Hypothalamus (tissue), 51 donors: ENCODE measurements around the gene HOXA9.

Experiments
- DNase-seq, 51 donors: peaks; one replicate each; lab custom pipeline; 2025; lab: John Stamatoyannopoulos, UW

Gene HOXA9

DNA sequence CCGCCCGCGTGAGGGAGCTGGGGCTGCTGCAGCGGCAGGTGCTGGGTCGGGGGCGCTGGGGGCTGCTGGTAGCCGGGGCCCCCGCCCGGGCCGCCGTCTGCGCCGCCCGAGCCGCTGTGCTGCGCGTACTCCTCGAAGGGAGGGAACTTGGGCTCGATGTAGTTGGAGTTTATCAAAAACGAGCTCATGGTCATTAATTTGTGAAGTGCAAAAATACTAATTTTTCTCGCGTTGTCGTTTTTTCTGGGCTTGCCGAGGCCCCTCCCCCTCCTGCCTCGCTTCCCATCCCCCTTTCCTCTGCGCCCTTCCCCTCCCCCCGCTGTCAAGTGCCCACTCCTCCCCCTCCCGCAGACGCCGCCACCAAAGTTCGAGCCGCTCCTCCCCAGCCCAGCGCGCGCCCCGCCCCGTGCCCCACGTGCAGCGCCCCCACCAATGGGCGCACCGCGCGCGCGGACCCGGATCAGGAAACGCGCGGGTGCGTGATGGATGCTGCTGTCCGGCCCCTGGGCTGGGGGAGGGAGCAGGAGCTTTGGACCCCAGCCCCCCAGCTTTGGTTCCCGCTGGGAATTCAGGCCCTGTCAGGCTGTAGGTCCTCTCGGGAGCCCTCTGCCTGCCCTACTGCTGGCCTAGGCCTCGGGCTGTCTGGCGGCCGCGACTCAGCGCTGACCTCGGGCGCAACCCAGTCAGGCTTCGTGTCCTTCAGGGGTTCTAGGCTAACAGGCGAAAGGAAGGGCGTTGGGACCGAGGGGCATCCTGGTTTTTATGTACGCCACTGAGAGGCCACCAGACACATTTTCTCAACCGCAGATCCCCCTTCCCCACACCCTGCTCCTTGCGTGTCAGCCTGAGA is 34.6 kb downstream of the HOXA9 start, which contains the start of gene HOXA4:
Gene HOXA4 (minus strand): TSS at position 218 of the 850 bp plus-strand sequence. CDS start 24 bp downstream, at position 194.
- DNase-seq = peak in 9 of 51 donors; percentile 1 to 22 (median 14)

DNA sequence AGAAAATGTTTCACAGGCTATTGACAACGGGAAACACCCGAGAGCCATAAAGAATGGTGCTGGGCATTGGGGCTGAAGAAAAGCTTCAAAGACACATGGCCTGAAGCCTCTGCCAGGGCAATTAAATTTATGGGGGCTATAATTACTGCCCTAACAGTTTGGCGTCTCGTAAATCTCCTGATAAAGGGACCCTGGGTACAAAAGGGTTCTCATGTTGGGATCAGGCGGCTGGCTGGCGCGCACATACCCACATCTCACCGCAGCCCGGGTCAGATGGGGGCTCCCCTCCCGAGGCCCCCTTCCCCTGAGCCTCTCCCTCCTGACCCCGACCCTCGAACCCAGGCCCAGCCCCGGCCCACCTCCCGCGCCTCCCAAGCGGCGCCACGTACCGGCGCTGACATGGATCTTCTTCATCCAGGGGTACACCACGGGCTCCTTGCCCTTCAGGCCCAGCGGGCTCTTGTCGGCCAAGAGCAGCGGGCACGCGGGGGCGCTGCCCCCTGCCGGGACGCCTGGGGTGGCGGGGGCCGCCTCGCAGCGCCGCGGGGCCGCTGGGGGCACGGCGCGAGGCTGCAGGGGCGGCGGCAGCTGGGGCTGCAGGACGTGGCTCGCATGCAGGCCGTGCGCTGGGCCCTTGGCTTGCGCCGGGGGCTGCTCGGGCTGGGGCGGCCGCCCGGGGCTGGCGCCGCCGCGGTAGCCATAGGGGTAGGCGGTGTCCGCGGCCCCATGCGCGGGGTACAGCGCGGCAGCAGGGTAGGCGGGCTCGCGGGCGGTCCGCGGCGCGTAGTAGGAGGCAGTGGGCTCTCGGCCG is 35.4 kb downstream of the HOXA9 start:
- DNase-seq = no peak

DNA sequence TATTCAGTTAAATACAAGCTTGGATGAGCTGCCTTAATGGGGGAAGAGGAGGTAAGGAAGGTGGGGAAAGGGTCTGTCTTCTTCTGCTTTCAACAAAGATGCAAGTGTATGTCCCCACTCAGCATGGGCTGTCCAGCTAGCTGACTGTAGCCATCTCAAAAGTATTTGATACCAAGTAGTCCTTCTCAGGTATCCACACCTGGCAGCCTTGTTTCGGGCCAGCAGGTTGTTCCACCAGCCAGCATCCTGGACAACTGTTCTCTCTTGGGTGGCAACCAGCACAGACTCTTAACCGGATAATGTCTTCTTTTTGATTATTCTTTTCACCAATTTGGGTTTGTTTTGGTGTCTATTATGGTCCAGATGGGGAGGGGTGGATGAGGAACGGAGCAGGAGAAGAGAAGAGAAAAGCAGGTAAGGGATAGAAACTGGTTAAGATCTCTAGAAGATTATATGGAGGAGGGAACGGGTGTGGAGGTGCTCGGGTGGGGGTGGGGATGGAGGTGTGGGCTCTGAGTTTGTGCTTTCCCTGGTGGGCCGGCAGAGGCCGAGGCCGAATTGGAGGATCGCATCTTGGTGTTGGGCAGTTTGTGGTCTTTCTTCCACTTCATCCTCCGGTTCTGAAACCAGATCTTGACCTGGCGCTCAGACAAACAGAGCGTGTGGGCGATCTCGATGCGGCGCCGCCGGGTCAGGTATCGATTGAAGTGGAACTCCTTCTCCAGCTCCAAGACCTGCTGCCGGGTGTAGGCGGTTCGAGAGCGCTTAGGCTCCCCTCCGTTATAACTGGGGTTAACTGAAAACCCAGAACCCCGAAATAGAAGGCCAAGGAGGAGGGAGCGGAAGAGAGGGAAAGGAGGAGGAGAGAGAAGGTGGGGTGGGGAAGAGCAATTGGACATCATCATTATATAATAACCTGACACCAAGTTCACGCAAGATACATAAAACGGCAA is 36.3 kb downstream of the HOXA9 start:
- no peak for DNase-seq

GRCh38 chr7:27128034-27128433 is 37.3 kb downstream of the HOXA9 start:
- DNase-seq = no peak

GRCh38 chr7:27126596-27127327 is 38.6 kb downstream of the HOXA9 start:
- no peak for DNase-seq

GRCh38 chr7:27125986-27126394 is 39.3 kb downstream of the HOXA9 start:
- DNase-seq = no peak

DNA sequence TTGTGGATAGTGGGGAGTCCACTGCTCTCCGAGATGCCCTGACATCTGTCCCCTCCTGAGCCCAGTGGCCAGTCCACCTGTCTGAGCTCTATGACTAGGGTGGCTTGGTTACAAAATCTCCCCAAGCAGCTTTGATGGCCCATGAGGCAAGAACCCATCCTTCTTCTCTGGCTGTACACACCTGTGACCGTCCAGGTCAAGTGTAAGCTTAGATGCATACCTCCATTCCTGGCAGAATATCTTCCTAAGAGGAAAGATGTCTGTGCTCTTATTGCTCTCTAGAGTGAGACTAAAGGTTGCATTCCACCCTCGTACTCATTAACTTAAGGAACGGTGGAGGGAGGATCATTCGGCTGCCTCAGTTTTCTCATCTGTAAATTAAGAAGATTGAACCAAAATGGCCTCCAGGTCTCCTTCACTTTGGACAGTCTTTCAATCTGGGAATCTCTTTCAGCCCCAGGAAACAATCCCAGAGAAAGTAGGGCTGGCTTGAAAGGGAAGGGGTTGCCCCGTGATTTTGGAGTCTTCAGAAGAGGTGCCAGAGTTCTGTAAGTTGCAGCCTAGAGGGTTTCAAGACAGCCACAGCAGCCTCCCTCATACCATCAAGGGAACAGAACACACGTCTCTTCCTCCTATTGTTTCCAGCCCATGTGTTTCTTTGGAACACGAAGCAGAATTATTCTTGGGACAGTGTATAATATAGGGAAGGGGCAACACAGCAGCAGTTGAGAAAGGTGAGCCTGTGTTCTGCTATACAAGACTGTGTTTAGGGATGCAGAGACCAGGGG is 40.2 kb downstream of the HOXA9 start:
- DNase-seq = no peak

DNA sequence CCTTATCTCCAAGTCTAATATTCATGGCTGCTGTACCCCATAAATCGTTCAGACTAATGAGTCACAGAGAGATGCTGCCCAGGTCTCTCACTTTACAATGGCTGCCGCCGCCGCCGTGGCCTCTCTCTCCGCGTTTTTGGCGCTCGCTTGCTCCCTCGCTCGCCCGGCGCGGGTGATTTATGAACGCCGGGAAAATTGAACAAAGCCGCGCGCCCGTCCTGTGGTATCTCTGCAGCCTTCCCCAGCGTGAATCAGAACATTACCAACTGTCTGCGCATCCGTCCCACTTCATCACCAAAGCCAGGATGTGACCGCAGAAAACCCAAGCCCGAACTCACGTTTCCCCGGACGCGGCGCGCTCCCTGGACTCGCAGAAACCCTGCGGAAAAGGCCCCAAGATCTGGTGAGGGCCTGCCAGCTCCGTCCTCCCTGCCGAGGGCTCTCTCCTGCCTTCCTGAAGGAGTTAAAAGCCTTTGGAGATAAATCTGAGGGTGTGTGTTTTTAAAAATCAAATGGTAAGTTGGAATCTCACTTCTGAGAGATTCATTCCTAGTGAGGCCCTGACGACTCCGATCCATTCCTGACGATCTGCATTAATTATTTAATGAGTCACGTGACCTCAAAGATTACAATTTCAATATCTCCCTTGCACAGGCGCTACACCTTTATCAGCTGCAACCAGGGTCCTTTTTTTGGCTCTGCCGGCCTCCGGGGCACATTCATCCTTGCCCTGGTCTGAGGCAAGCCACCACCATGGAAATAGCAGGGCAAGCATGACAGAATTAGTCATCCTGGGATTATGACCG is 41.0 kb downstream of the HOXA9 start:
- DNase-seq = no peak

DNA sequence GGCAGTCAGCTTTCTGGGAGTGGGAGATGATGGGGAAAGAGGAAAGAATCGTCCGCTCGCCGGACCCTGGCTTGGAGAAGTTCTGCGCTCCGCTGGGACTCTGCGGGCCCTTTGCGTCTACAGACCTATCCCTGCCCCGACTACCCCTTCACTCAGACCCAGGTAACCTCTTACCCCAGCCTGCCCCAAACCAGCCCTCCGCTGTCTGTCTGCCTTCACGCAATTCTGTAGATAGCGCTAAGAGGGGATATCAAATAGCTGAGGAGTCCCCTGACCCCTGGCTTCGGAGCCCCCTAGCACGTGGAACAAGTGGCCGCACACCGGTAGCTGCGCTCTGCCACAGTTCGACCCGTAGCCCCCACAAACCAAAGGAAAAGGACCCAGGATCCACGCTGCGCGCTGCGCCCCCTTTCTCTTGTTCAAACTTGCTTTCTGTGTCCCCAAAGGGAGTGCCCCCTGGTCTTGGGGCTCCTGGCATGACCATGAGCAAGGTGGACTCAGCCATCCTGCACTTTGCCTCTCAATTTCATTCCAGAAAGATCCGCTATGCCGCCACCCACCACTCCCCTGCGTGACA is 41.8 kb downstream of the HOXA9 start:
- no peak for DNase-seq

- DNase-seq = no peak
Measured at GRCh38 chr7:27123007-27123476, 42.3 kb downstream of the HOXA9 start.

GRCh38 chr7:27122077-27122910 is 43.0 kb downstream of the HOXA9 start:
- no peak for DNase-seq

DNA sequence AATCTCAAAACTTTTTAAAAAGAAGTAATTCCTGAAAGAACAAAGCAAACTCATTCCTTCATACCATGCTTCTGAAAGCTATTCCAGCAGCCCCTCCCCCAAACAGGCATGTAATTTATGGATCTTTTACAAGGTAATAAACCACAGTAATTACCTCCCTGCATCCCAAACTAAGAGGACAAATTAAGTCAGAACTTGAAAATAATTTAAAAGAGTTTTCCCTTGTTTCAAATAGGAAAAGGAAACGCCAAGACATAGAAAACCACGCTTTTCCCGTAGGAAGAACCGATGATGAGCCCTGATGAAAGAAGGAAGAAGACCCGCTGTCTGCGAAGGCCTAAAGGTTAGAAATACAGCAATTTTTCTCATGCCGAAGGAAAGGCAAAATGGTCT is 43.7 kb downstream of the HOXA9 start:
- DNase-seq = no peak

DNA sequence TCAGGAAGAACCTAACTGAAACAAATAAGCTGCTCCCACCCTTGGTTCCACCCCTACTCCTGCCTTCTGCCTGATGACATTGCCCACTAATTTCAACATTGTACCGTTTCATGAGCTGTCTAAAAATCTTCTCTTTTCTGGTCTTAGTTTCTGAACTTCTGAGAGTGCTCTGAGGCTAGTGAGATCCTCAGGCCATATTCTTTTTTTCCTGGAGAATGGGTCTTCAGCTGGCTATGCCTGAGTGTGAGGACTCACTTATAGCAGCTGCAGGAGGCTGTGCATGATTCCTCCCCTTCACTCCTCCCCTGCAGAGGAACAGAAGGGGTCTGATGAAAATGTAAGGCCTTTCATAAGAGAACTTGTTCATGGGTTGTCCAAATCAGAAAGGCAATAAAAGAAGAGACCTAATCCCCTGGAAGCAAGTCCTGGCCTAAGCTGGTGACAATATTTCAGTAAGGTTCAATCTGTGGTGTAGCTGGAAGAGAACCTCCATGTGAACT is 45.9 kb downstream of the HOXA9 start:
- no peak for DNase-seq

DNA sequence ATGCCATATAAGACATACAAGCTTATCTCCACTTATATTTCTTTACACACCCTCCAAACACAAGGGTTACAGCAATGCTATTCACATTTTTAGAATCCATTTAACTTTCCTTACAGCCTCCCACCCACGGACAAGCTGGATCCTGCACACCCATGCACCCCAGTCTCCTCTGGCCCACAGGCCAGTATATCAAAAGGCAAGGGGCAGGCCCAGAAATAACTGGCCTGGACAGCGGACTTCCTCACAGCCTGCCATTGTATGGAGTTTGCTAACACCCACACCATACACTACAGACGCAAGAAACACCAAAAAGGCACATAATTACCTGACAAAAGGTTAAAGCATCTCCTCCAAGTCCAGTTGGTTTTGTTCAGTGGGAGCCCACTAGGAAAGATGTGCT is 46.8 kb downstream of the HOXA9 start:
- DNase-seq = no peak

DNA sequence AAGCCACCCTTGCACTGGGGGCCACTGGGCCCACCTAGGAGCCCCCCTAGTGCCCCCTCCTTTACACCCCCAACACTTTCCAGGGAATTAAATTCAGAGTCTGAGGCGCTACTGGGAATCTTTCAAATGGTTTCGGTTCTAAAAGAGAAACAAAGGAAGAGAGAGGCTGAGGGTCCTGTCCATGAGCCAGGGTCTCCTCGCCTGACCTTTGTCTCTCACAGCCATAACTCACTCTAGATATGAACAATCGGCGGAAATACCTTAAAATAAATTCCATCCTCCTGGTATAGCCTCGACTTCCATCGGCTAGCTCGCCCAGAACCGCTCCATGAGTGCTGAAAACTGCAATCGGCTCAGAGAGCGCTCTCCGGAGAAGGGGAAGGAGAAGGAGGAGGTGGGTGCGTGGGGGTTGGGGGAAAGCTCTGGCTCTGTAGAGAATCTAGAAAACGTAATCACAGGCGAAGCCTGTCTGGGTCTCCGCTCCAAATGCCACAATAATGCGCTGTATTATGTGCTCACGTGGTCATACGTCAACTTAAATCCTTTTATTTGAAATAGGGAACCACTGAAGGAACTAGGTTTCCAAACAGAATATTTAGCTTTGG is 47.3 kb downstream of the HOXA9 start:
- DNase-seq = no peak
